ENCODE measurements around the gene NIPAL1. TPM values are rescaled to one million over a fixed set of nuclear protein-coding genes. Genes with fewer than 3 reads are reported as not detected.

NIPAL1 gene
- total RNA-seq, 2 donors from 2014 or later: 1.0 to 1.6 TPM

DNA sequence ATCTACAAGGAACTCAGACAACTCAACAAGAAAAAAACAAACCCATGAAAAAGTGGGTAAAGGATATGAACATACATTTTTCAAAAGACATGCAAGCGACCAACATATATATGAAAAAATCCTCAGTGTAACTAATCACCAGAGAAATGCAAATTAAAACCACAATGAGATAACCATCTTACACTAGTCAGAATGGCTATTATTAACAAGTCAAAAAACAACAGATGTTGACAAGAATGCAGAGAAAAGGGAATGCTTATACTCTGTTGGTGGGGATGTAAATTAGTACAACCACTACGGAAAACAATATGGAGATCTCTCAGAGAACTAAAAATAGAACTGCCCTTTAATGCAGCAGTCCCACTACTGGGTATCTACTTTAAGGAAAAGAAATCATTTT, 12.1 kb downstream of the NIPAL1 start:
- WGBS, 2 donors: 46 to 83% methylated on average over 2 of the region's 2 CpGs
- peaks cover 21% of the 10 kb centered on the region for H3K4me1 ChIP-seq
- TF ChIP-seq, protein P1, sequence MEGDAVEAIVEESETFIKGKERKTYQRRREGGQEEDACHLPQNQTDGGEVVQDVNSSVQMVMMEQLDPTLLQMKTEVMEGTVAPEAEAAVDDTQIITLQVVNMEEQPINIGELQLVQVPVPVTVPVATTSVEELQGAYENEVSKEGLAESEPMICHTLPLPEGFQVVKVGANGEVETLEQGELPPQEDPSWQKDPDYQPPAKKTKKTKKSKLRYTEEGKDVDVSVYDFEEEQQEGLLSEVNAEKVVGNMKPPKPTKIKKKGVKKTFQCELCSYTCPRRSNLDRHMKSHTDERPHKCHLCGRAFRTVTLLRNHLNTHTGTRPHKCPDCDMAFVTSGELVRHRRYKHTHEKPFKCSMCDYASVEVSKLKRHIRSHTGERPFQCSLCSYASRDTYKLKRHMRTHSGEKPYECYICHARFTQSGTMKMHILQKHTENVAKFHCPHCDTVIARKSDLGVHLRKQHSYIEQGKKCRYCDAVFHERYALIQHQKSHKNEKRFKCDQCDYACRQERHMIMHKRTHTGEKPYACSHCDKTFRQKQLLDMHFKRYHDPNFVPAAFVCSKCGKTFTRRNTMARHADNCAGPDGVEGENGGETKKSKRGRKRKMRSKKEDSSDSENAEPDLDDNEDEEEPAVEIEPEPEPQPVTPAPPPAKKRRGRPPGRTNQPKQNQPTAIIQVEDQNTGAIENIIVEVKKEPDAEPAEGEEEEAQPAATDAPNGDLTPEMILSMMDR (IDR thresholded peaks at IDR 0.05): no peak
- no peak for TF ChIP-seq POLR2A (IDR thresholded peaks at IDR 0.05)
- H3K4me3 ChIP-seq: no peak overlapping the region
- intact Hi-C loops (cut with DNase I): no loop called here
- no peaks in the 10 kb centered on the region for H3K9me3 ChIP-seq
- DNase-seq (no peak), ATAC-seq (no peak)
- H3K27ac ChIP-seq: no peak overlapping the region
- H3K36me3 ChIP-seq (replicated peaks in 1 of 2; ENCODE audit: insufficient read depth in 1 of 2, low read depth in 2 of 2): peaks cover 0 to 2% of the 10 kb centered on the region in 2 donors
- H3K27me3 ChIP-seq: no peaks in the 10 kb centered on the region

DNA sequence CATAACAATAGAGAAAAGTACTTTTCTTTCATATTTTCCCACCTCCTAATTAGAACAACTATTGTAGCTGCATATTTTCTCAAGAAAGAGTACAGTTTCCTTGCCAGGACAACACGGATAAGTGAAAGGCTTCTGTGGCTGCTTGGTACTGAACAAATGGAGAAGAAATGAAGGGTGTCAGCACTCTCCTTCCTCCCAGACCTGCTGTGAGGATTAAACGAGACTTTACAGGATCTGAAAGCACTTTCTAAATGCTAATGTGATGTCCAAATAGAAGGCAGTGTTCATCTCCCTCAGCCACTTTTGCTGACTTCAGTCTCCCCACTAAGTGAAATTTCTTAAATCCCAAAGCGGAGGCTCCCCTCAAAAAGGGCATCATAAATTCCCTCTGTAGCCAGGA, 13.9 kb downstream of the NIPAL1 start:
- Histone ChIP-seq H3K27me3 (no peaks in the 10 kb centered on the region), H3K4me3 (no peak overlapping the region), H3K4me1 (peaks cover 23% of the 10 kb centered on the region), H3K9me3 (no peaks in the 10 kb centered on the region), H3K27ac (no peak overlapping the region), H3K36me3 (replicated peaks in 1 of 2; ENCODE audit: insufficient read depth in 1 of 2, low read depth in 2 of 2) (peaks cover 0 to 2% of the 10 kb centered on the region in 2 donors)
- WGBS, 2 donors: 76 to 81% methylated on average over 3 of the region's 3 CpGs
- TF ChIP-seq, protein P1 (IDR thresholded peaks at IDR 0.05): no peak
- TF ChIP-seq POLR2A (IDR thresholded peaks at IDR 0.05): no peak
- no peak for ATAC-seq
- intact Hi-C loops (cut with DNase I): no loop called here
- DNase-seq: no peak

DNA sequence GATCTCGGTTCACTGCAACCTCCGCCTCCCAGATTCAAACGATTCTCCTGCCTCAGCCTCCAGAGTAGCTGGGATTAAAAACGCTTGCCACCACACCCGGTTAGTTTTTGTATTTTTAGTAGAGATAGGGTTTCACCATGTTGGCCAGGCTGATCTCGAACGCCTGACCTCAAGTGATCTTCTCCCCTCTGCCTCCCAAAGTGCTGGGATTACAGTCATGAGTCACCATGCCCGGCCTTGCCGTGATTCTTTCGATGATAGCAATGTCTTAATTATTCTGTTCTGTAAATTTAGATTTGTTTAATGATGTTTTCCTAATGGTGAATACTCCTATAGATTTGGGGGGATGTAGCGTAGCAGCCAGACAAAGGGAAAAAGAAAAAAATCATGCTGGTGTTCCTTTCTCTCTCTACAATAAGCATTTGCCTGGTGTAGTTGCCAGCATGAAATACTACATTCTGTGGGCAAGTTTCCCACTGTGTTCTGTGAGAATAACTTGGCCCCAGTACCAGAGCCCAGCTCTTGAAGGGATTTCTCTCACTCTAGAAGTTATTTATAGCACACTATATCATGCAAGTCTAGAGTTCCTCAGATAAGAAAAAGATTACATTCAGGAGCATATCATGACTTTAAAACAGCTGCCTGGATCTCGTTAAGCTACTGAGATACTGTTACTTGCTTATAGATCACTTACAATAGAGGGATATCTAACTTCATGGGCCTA, 15.4 kb downstream of the NIPAL1 start:
- DNase-seq (peak in 3 of 4 donors; percentile 13 to 61 (median 18)), ATAC-seq (peak; percentile 81)
- H3K9me3 ChIP-seq: no peaks in the 10 kb centered on the region
- H3K27me3 ChIP-seq: no peaks in the 10 kb centered on the region
- peak overlapping the region in 3 of 4 donors; percentile 2 to 40 (median 36) for H3K27ac ChIP-seq
- no peak overlapping the region for H3K4me3 ChIP-seq
- peaks cover 0 to 2% of the 10 kb centered on the region in 2 donors for H3K36me3 ChIP-seq (replicated peaks in 1 of 2; ENCODE audit: insufficient read depth in 1 of 2, low read depth in 2 of 2)
- no peak for TF ChIP-seq POLR2A (IDR thresholded peaks at IDR 0.05)
- TF ChIP-seq, protein P1 (IDR thresholded peaks at IDR 0.05): no peak
- peaks cover 23% of the 10 kb centered on the region for H3K4me1 ChIP-seq
- WGBS, 2 donors: 32 to 44% methylated on average over 12 of the region's 12 CpGs
- intact Hi-C loops (cut with DNase I): no loop called here

DNA sequence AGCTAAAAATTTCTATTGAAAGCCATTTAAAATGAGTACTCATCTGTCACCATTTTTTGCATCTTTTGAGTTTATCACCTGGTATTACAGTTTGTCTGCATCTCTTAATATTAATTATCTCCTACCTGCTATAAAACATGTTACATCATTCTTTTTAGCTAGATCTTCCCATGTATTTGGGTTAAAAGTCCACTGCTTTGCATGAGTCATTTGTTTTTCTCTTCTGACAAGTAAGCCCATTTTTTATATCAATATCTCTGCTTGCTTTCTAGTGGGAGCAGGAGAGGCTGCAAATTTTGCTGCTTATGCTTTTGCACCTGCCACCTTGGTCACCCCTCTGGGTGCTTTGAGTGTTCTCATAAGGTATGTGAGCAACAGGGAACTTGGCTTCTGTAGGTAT, 16.1 kb downstream of the NIPAL1 start:
- H3K9me3 ChIP-seq: no peaks in the 10 kb centered on the region
- H3K27me3 ChIP-seq: no peaks in the 10 kb centered on the region
- peaks cover 23% of the 10 kb centered on the region for H3K4me1 ChIP-seq
- H3K36me3 ChIP-seq (replicated peaks in 1 of 2; ENCODE audit: insufficient read depth in 1 of 2, low read depth in 2 of 2): no peaks in the 10 kb centered on the region
- intact Hi-C loops (cut with DNase I): no loop called here
- peak; percentile 45 for ATAC-seq
- peak overlapping the region in 1 of 4 donors; percentile 40 for H3K27ac ChIP-seq
- DNase-seq: no peak
- H3K4me3 ChIP-seq: no peak overlapping the region
- TF ChIP-seq, protein P1 (IDR thresholded peaks at IDR 0.05): no peak
- no peak for TF ChIP-seq POLR2A (IDR thresholded peaks at IDR 0.05)

DNA sequence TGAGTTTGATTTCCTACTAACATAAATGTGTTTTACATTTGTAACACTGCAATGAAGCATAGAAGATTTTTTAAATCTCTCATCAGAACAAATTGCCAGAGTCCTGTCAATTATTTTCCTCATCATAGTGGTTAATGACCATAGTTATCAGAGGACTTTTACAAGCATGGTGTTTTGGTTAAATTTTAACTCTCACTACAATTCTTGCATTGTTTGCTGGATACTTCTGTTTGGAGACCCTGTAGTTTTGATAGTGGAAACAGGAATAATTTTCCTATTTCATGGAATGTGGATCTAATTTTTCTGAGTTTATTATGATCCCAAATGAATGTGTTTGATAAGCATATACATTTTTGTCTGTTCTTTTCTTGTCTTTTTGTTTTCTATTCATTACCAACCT, 16.8 kb downstream of the NIPAL1 start:
- no peaks in the 10 kb centered on the region for H3K9me3 ChIP-seq
- DNase-seq (no peak), ATAC-seq (no peak)
- no peak overlapping the region for H3K4me3 ChIP-seq
- TF ChIP-seq, protein P1 (IDR thresholded peaks at IDR 0.05): no peak
- TF ChIP-seq POLR2A (IDR thresholded peaks at IDR 0.05): no peak
- H3K27ac ChIP-seq: no peak overlapping the region
- H3K4me1 ChIP-seq: peaks cover 23% of the 10 kb centered on the region
- no peaks in the 10 kb centered on the region for H3K27me3 ChIP-seq
- no peaks in the 10 kb centered on the region for H3K36me3 ChIP-seq (replicated peaks in 1 of 2; ENCODE audit: insufficient read depth in 1 of 2, low read depth in 2 of 2)
- intact Hi-C loops (cut with DNase I): no loop called here

Data from body of pancreas (tissue), 4 donors.